ENCODE measurements around the gene CLCA2.

DNA sequence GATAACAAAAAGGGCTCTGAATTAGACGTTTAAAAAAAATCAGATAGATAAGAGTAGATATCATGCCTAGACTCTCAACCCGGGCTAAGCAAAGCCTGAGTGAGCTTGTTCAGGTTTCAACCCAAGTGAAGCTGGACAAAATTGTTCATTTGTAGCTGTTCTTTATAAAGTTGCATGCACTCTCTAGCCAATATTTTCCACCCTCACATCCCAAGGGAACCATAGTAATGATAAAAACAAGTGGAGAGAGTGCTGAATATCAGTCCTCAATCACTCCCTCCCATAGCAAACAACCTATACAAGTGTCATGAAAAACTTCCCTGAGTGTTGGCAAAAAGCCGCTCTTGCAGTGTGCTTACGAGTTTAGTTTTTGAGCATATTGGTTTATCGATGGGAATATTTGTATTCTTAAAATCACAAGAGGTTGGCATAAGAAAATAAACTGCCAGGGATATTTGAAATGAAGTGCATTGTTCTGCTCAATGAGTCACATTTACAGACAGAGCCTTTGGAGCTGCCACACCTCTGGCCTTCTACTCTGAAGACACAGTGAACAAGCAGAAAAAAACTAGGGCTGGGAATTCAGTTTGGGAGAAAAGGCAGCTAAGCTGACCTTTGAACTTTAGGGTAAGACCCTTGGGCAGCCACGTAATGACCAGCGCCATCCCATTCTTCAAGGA lies 2.2 kb upstream of the CLCA2 start:
- TF ChIP-seq, protein P1, sequence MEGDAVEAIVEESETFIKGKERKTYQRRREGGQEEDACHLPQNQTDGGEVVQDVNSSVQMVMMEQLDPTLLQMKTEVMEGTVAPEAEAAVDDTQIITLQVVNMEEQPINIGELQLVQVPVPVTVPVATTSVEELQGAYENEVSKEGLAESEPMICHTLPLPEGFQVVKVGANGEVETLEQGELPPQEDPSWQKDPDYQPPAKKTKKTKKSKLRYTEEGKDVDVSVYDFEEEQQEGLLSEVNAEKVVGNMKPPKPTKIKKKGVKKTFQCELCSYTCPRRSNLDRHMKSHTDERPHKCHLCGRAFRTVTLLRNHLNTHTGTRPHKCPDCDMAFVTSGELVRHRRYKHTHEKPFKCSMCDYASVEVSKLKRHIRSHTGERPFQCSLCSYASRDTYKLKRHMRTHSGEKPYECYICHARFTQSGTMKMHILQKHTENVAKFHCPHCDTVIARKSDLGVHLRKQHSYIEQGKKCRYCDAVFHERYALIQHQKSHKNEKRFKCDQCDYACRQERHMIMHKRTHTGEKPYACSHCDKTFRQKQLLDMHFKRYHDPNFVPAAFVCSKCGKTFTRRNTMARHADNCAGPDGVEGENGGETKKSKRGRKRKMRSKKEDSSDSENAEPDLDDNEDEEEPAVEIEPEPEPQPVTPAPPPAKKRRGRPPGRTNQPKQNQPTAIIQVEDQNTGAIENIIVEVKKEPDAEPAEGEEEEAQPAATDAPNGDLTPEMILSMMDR (conservative IDR thresholded peaks at IDR 0.05; ENCODE audit: low read length): no peak
- no peak for TF ChIP-seq EZH2phosphoT487 (IDR thresholded peaks at IDR 0.05; ENCODE audit: borderline replicate concordance)
